Activated T-cell treated with anti-CD3 and anti-CD28 coated beads, Interleukin-2, amount 50 U/mL, for 4 hours (primary cell): ENCODE results near the gene DHX36. TPM values are rescaled to one million over a fixed set of nuclear protein-coding genes. Genes with fewer than 3 reads are reported as not detected.

Experiments used
- ATAC-seq, 2 donors: fragments of 200-7000 bp; cut with Tn5 transposase; one replicate each; pipeline ENCODE4 v1.10.0; 2021
- DNase-seq: peaks from one replicate; pipeline ENCODE4 v3.0.0-alpha.2; 2020
- H3K27me3 Mint-ChIP-seq: one replicate; pipeline ENCODE4 v1.8.0; 2021; ENCODE audit warnings: low read depth, mixed read lengths
- H3K36me3 Mint-ChIP-seq: one replicate; pipeline ENCODE4 v1.8.0; 2022; ENCODE audit warnings: mixed read lengths; ENCODE audit not compliant: insufficient read depth
- H3K4me1 Mint-ChIP-seq: one replicate; pipeline ENCODE4 v1.8.0; 2021; ENCODE audit warnings: low read depth, mixed read lengths
- H3K4me3 Mint-ChIP-seq: one replicate; pipeline ENCODE4 v1.8.0; 2021; ENCODE audit warnings: mild to moderate bottlenecking, moderate library complexity, mixed read lengths
- H3K9me3 Mint-ChIP-seq: one replicate; pipeline ENCODE4 v1.8.0; 2021; ENCODE audit warnings: mixed read lengths
- total RNA-seq, 3 donors: library from RNA; stranded (reverse); gene quantifications; one replicate each; pipeline ENCODE4 v1.2.1, GENCODE V29; 2021

DHX36 gene
- total RNA-seq, 3 donors from 2014 or later = 73.9 to 89.1 (median 85.4) TPM

GRCh38 chr3:154224366-154224765 is 99.9 kb downstream of the DHX36 start:
- no peak for ATAC-seq
- Mint-ChIP-seq H3K9me3 (no peaks in the 10 kb centered on the region), H3K4me3 (no peak overlapping the region), H3K36me3 (no peaks in the 10 kb centered on the region), H3K27me3 (no peaks in the 10 kb centered on the region), H3K4me1 (no peaks in the 10 kb centered on the region)
- no peak for DNase-seq

DNA sequence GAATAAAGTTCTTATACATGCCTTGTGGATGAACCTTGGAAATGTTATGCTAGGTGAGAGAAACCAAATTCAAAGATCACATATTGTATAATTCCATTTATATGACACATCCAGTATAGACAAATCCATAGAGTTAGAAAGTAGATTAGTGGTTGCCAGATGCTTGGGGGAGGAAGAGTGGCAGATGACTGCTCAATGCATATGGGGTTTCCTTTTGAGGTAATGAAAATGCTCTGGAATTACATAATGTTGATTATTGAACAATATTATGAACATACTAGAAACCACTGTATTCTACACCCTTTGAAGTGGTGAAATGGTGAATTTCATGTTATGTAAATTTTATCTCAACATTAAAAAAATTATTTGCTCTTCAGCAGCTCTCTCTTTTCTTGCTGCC is 100.8 kb downstream of the DHX36 start:
- ATAC-seq = no peak
- Mint-ChIP-seq H3K9me3 (no peaks in the 10 kb centered on the region), H3K4me3 (no peak overlapping the region), H3K27me3 (no peaks in the 10 kb centered on the region), H3K4me1 (no peaks in the 10 kb centered on the region), H3K36me3 (no peaks in the 10 kb centered on the region)
- no peak for DNase-seq

Other genes starting within 250 kb of the DHX36 start
- under 1 TPM in 2 of 3 donors, not detected in 1; 0.05 to 0.15 TPM for gene ARHGEF26, start 203.1 kb downstream of the DHX36 start, total RNA-seq
- gene GPR149, start 105.7 kb upstream of the DHX36 start, total RNA-seq = not detected